GM19395 (cell line): Measurements from ENCODE around the gene ANAPC5.
"Not testable (repeated sequence)": the region's sequence is repeated elsewhere in the genome, so short reads cannot be mapped to it uniquely, and the experiment has no call there.

Source experiments
- ATAC-seq: cut with Tn5 transposase; IDR thresholded peaks from one replicate; pipeline ENCODE4 v1.9.1; 2021; ENCODE audit warnings: mild to moderate bottlenecking, moderate library complexity; ENCODE audit not compliant: unreplicated experiment

ANAPC5 gene

DNA sequence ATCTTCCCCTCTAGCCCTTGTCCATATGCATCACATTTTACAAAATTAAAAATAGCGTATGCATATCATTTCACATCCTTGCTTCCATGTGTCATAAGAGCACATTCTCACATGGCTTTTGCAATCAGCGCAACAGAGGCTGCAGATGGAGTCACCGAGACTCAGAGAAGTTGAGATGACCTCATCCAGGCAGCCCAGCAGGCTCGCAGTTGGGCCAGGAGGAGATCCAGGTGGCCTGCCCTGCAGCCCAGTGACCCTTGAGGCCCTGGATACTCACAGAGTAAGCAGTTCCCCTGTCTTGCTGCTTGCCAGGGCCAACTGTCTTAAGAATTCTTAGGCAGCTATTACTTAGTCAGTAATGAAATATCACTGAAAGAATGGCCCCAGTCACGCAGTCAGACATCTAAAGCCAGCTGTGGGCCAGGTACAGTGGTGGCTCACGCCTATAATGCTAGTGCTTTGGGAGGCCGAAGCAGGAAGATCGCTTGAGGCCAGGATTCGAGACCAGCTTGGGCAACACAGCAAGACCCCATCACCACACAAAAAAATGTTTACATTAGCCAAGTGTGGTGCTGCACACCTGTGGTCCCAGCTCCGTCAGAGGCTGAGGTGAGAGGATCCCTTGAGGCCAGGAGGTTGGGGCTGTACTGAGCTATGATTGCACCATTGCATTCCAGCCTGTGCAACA is 64.8 kb downstream of the ANAPC5 start:
- ATAC-seq, result no peak

DNA sequence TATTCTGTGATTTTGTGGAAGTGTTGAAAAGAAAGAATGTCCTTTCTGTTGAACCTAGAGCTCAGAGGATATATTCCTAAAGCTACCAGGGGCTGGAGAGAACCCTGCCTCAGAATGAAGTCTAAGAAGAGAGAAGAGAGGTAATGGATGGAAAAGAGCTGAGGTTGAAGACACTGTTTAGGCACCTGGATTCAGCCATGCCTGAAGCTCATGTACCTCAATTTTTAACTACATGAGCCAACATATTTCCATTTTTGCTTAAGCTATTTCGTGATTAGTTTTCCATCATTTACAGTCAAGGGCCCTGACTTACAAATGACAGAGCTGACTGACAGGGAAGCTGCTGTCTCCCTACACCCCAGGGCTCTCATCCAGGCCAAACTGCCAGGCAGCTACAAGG is 66.4 kb downstream of the ANAPC5 start:
- ATAC-seq, result no peak

DNA sequence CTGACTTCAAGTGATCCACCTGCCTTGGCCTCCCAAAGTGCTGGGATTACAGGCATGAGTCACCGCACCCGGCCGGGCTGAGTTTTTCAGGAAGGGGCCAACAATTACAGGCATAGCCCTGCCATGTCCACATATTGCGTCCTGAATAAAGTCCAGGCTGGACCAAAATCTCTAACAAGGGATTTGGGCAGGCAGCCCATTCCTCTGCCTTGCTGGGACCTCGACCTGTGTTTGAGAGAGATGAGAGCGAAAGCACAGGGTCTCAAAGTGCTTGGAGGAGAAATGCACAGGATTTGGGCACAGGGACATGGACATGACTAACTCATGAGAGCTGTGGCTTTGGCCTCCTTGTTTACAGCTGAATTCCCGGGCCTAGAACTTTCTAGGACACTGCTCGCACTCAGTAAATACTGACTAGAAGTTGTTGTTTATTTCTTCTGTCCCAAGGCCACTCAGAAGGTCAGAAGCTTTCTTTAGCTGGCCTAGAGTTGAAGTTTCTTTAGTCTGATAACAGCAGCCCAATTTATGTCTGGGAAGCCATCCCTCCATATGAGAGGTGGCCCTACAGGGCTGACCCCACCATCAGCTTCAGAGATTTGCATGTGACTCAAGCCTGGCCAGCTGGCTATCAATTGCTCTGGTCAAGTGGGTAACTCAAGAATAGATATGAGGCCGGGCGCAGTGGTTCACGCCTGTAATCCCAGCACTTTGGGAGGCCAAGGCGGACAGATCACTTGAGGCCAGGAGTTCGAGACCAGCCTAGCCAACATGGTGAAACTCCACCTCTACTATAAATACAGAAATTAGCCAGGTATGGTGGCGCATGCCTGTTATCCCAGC is 67.4 kb downstream of the ANAPC5 start:
- ATAC-seq, result no peak

DNA sequence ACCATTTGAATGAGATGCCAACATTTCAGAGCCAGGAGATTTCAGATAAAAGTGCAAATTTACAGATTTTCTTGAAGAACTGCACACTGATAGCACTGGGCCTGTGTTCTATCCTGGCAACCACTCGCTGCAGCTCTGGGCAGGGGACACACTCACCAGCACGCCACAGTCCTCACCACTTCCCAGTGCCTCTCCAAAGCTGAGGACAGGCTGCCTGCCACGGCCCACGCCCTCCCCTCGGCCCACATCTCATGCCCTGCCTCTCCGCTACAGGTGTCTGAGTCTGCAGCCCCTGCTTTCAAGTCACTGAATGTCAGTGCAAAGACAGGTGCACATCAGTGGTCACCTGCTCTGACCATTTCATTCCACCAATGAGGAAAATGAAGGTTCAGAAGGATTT is 68.4 kb downstream of the ANAPC5 start:
- no peak for ATAC-seq

DNA sequence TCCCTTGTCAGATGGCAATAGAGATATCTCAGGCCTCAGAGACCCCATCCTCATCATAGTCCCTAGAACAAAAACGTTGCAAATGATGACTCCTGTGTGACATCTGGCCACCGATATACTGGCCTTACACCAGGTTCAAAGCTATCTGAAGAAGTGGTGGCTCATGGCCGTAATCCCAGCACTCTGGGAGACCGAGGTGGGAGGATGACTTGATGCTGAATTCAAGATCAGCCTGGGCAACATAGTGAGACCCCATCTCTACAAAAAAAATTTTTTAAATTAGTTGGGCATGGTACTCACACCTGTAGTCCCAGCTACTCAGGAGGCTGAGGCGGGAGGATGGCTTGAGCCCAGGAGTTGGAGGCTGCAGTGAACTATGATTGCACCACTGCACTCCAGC is 68.8 kb downstream of the ANAPC5 start:
- no peak for ATAC-seq

DNA sequence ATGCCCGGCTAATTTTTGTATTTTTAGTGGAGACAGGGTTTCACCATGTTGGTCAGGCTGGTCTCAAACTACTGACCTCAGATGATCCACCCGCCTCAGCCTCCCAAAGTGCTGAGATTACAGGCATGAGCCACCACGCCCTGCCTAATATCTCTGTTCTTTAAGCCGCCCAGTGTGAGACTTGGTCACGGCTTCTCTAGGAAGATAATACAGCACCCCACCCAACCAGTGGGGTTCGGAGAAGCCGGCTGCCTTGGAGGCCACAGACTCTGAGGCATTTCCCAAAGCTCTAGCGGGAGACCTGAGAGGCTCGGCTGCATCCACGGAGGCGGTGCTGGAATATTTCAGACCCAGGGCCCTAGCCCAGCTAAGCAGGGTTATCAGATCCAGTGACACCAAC is 69.3 kb downstream of the ANAPC5 start:
- not testable (repeated sequence) for ATAC-seq

DNA sequence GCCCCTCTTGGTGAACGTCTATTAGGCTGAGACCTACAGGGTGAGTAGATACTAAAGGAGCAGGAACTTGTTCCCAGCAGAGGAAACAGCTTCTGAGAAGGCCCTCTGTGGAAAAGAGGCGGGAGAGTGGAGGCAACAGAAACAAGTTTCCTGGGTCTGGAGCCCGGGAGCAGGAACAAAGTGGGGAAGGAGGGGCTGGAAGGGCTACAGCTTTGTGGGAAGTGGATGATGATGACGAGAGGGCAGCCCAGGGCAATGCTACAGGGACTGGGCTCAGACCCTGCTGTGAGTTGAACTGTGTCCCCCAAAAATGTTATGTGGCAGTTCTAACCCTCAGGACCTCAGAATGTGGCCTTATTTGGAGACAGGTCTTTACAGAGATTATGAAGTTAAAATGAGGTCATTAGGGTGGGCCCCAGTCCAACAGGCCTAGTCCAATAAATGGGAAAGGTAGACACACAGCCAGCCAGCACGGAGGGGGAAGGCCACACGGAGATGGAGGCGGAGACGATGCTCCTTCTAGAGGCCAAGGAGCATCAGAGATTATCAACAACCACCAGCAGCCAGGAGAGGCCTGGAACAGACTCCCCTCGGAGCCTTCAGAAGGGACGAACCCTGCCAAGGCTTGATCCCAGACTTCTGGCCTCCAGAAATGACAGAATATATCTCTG is 70.0 kb downstream of the ANAPC5 start:
- no peak for ATAC-seq

DNA sequence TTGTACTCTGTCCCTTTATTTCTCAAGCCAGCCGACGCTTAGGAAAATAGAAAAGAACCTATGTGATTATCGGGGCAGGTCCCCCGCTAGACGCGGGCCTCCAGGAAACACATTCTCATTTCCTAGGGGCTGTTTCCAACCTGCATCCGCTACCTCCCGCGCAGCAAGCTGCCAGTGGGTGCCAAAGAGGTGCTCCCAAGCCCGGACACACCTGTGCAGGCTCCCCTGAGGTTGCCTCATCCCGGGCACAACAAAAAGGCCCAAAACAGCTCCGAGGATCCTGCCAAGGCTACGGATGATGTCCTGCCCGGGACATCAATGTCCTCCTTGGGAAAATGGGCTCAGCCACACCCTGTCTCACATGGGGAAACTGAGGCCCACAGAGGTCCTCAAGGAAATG is 71.1 kb downstream of the ANAPC5 start:
- ATAC-seq, result not testable (repeated sequence)

DNA sequence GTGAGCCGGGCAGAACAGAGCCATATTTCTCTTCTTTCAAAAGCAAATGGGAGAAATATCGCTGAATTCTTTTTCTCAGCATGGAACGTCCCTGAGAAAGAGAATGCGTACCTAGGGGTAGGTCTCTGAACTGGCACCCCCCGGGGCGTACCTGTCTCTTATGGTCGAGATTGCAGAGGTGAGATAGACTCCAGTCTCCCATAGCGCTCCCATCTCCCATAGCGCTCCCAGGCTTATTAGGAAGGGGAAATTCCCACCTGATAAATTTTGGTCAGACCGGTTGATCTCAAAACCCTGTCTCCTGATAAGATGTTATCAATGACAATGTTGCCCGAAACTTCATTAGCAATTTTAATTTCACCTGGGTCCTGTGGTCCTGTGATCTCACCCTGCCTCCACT is 71.7 kb downstream of the ANAPC5 start:
- not testable (repeated sequence) for ATAC-seq

DNA sequence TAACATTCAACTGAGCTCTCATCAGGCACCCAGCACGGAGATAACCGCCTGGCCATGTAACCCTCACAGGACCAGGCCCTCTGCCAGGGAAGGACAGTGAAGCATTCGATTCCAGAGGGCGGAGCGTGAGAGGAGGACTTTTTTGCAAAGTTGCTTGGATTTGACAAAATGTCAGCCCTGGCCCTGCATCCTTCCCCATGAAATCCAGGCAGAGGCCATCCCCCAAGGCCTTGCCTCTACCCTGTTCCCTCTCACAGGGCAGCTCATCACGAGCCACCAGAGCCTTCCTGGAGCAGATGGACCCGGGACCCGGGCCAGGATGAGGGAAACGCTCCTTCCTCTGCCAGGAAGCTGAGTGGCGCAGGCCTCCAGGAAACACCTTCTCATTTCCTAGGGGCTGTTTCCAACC is 72.7 kb downstream of the ANAPC5 start:
- ATAC-seq, result no peak

DNA sequence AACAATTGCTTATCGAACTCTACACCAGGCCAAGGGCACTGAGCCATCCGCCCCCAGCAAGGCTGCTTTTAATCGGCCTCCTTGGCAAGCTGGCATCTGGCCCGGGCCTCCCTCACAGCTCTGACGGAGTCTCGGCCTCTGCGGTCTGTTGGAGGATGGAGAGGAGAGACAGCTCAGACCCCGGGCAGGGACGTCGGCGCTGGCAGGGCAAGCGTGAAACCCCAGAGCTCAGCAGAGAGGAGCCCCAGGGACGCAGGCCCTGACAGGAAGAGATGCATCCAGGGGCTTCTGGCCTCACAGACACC is 73.2 kb downstream of the ANAPC5 start:
- no peak for ATAC-seq

DNA sequence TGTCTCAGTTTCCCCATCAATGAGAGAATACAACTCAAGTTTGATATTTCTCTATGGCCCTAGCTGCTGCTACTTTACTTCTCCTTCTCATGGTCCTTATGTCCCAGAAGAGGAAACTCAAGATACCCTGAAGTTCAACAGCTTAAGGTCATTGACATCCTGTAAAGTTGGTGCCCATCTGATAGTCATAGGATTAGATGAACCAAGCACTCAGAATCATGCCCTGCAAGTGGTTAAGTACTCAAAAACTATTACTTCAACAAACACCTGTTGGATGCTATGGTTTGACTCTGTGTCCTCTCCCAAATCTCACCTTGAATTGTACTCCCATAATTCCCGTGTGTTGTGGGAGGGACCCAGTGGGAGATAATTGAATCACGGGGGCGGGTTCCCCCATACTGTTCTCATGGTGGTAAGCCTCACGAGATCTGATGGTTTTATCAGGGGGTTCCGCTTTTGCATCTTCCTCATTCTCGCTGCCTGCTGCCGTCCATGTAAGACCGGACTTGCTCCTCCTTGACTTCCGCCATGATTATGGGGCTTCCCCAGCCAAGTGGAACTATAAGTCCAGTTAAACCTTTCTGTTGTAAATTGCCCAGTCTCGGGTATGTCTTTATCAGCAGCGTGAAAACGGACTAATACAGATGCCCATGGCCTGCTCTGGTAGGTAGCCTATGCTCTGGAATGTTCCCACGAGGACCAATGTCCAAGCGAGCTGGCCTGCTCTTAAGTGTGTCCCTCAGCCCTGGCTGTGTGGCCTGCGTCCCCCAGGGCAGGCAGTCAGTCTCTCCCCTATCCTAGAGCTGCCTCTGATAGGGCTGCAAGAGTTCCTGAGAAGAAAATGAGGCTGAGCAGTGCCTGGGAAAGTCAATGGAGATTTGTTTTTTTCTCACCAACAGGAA is 73.8 kb downstream of the ANAPC5 start:
- ATAC-seq, result no peak

DNA sequence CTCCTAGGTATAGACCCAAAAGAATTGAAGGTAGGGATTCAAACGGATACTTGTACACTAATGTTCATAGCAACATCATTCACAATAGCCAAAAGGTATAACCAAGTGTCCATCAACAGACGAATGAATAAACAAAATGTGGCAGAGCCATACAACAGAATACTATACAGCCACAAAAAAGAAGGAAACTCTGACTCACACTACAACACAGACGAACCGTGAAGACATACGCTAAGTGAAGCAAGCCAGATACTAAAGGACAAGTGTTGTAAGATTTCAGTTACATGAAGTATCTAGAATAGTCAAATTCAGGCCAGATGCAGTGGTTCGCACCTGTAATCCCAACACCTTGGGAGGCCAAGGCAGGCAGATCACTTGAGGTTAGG is 74.8 kb downstream of the ANAPC5 start:
- ATAC-seq, result no peak

DNA sequence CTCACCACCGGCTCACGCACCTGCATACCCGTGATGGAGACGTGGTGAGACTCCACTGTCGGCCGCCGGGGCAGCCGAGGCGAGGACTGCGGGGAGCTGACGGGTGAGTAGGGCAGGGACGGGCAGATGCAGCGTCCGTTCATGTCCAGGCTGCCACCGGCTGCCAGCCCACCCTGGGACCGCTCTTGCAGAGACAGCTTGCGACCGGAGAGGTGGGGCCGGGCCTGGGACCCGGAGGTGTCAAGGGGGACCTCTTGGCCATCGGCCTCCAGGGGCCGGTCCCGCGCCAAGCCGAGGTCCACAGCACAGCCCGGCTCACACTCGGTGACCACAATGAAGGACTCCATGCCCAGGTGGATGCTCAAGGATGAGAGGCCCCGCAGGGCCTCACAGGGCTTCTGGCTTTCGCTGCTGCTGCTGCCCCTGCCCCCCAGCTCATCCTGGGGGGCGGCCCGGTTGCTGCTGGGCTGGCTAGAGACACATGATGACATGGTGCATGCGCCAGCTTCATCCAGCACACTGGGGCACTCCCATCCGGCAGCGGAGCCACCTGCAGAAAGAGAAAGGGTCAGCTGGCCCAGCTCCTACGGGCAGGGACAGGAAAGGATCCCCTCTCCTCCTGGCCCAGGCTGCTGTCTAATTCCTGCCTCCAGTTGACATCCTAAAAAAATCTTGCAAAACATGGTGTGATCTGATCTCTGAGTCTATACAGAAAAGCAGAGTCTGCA is 78.0 kb downstream of the ANAPC5 start:
- ATAC-seq, result no peak

DNA sequence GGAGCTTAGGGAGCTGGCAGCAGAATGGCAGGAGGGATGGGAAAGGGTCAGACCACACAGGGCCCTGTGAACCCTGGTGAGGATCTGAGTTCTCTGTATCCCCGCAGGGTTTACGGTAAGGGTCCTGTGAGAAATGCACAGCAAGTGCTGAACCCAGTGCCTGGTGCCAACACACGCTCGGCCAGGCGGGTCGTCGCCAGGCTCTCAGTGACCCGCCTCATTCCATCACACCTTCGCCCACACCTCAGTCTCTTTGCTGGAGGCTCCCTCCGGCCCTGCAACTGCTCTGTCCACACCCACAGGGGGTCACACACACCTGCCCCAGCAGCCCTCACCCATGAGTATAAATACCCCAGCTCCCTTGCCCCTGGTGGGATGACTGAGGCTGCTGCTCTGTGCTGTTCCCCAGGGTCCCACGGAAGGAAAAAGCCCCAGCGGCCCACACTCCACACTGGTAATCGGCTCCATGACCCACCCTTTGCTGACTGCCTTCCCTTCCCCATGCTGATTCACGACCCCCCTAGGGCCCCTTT is 78.8 kb downstream of the ANAPC5 start:
- no peak for ATAC-seq

DNA sequence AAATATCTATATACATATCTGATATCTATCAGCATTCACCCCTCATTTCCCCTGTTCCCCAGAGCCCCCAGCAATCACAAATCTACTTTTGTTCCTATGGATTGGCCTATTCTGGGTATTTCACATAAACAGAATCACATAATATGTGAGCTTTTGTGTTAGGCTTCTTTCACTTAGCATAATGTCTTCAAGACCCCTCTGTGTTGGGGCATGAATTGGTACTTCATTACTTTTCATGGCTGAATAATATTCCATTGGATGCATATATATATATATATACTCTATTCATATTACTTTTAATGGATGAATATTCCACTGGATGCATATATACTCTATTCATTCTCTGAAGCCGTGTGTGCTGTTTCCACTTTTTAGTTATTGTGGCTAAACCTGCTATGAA is 84.4 kb downstream of the ANAPC5 start:
- no peak for ATAC-seq

DNA sequence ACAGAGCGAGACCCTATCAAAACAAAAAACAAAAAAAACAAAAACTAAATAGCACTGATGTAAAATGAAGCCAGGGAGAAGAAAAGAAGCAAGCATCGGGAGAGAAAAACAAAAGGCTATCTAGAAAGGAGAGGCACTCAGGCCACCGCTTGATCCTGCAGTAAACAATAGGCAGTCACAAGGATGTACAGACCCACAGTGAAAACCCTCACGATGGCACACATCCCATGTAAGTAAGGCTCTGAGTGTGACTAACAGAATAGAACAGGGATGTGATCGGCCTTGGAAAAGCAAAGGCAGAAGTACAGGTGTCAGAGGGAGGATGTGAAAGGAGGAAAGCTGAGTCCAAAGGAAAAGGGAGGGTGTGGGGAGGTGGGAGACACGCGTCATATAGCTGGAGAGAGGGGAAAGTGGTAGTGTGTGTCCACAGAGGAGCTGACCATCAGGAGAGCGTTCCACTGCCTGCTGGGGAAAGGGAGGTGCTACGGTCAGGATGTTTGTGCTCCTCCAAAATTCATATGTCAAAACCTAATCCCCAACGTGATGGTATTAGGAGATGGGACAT is 87.2 kb downstream of the ANAPC5 start:
- ATAC-seq, result no peak

DNA sequence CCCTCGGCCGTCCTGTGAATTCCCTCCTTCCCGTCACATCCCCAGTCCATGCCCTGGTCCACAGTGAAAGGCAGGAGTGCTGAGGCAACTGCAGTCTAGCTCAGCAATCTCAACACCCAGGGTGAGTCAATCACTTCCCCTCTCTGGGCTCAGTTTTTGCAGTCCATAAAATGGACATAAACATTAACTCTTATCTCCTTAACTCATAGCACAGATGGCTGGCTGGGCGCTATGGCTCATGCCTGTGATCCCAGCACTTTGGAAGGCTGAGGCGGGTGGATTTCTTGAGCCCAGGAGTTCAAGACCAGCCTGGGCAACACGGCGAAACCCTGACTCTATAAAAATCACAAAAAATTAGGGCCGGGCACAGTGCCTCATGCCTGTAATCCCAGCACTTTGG is 88.1 kb downstream of the ANAPC5 start:
- no peak for ATAC-seq

DNA sequence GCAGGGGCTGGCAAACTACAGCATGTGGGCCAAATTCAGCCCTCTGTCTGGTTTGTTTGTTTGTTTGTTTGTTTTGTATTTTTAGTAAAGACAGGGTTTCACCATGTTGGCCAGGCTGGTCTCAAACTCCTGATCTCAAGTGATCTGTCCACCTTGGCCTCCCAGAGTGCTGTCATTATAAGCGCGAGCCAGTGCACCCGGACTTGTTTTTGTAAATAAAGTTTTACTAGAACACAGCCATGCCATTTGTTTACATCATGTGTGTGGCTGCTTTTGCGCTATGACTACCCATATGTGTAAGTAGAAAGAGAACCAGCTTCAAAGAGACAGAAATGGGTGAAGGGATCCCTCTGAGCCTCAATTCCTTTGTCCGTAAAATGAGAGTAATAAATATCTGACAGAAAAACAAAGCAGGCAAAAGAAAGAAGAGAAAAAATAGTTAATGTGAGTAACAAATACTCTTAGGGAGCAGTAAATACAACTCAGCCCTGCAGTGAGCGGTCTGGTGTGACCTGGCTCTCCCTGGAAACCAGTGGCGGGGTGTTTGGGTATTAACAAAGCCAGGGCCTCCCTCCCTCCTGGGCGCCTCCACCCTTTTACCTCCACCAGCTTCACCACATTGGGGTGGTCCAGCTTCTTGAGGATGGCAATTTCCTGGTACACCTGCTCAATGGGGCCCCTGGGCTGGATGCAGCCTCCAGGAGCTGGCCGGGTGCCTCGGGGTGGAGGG is 88.8 kb downstream of the ANAPC5 start:
- no peak for ATAC-seq
